Measurements from ENCODE around the gene CORIN. TPM values are rescaled to one million over a fixed set of nuclear protein-coding genes. Genes with fewer than 3 reads are reported as not detected.

CORIN gene
- total RNA-seq, 6 experiments from 2014 or later = 0.12 to 0.44 (median 0.16) TPM; not detected in 1

DNA sequence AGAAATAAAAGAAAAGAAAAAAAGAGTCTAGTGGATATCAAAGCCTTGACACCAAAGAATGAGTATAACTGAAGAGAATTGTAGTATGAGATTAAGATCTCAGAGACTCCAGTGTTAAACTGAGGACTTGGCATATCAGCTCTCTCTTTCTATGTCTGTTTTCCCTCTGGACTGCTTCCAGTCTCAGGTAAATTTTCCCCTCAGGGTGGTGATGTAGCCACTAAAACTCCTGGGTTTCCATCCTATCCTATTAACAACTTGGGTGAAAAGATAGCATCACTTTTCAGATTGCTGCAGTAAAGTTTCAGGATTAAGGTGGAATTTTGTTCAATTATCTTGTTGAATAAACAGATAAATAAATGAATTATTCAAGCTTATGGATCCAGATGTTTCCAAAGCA is 267.1 kb downstream of the CORIN start:
- H3K36me3 ChIP-seq = peaks cover 0 to 8% (median under 1%) of the 10 kb centered on the region in 4 donors
- H3K4me1 ChIP-seq = peaks cover 0 to 12% (median 0%) of the 10 kb centered on the region in 4 donors
- intact Hi-C loops (cut with DNase I) = no loop called here
- no peak overlapping the region for H3K27ac ChIP-seq
- no peaks in the 10 kb centered on the region for H3K27me3 ChIP-seq
- H3K4me3 ChIP-seq = no peak overlapping the region
- no peak for ATAC-seq
- DNase-seq = no peak
- H3K9me3 ChIP-seq = no peaks in the 10 kb centered on the region
- TF ChIP-seq, protein P1, sequence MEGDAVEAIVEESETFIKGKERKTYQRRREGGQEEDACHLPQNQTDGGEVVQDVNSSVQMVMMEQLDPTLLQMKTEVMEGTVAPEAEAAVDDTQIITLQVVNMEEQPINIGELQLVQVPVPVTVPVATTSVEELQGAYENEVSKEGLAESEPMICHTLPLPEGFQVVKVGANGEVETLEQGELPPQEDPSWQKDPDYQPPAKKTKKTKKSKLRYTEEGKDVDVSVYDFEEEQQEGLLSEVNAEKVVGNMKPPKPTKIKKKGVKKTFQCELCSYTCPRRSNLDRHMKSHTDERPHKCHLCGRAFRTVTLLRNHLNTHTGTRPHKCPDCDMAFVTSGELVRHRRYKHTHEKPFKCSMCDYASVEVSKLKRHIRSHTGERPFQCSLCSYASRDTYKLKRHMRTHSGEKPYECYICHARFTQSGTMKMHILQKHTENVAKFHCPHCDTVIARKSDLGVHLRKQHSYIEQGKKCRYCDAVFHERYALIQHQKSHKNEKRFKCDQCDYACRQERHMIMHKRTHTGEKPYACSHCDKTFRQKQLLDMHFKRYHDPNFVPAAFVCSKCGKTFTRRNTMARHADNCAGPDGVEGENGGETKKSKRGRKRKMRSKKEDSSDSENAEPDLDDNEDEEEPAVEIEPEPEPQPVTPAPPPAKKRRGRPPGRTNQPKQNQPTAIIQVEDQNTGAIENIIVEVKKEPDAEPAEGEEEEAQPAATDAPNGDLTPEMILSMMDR (IDR thresholded peaks at IDR 0.05) = no peak
- TF ChIP-seq POLR2A (IDR thresholded peaks at IDR 0.05) = no peak

DNA sequence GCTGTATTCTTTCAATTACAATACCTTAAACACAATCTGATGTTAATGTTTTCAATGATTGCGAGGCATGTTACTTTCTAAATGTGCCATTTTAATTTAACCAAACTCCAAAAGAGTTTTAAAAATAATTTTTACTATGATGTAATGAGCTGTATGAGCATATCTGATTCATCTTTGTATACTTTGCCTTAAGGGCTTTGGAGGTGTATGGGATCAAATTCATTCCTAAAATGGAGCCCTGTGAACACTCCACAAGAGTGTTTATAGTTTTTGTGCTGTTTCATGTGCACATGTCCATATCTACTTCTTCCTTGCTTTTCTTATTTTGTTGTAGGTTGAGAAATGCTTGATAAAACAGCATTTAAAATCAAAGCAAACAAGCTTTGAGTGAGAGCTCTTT is 270.4 kb downstream of the CORIN start:
- ATAC-seq (no peak), DNase-seq (no peak)
- whole genome bisulfite sequencing (ENCODE audit: insufficient coverage, low coverage, low lambda C conversion rate, missing lambda C conversion rate) = 100% methylated on average over 1 of the region's 1 CpG
- Histone ChIP-seq H3K36me3 (no peaks in the 10 kb centered on the region), H3K27ac (no peak overlapping the region), H3K4me3 (no peak overlapping the region), H3K9me3 (no peaks in the 10 kb centered on the region), H3K27me3 (no peaks in the 10 kb centered on the region), H3K4me1 (peaks cover 0 to 19% (median 3%) of the 10 kb centered on the region in 4 donors)
- intact Hi-C loops (cut with DNase I) = no loop called here
- no peak for TF ChIP-seq POLR2A (IDR thresholded peaks at IDR 0.05)
- TF ChIP-seq, protein P1 (IDR thresholded peaks at IDR 0.05) = no peak

DNA sequence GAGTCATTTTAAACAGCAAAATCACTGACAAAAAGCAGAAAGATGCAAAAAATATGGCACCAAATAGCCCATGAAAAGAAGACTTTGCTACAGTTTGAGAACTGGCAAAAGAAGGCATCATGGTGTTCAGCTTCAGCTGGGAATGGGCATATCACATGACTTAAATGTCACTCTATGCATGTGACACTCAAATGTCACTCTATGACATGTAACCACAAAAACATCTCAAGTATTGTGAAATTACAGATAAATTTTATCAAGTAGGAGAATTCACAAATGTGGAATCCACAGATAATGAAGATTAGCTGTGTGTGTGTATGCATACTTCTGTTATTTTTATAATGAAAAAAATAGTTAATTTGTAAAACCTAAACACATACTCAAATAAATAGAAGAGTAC is 270.9 kb downstream of the CORIN start:
- peaks cover 0 to 19% (median 3%) of the 10 kb centered on the region in 4 donors for H3K4me1 ChIP-seq
- intact Hi-C loops (cut with DNase I) = no loop called here

DNA sequence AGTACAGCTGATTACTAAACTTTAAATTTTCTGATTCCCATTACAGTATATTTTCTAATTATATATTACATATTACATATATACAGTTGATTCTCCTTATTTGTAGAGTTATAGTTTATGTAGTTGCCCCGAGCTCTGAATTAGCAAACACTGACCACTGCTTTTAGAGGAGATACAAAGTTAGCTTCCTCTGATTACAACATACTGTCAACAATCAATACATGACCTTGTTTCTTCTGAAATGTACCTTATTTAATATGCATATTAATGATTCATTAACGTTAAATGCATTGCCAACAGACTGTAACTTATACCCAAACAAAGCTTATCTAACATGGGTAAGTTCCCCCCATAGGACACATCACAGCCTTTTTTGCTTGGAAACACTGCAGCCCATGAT is 271.3 kb downstream of the CORIN start:
- peaks cover 0 to 19% (median 3%) of the 10 kb centered on the region in 4 donors for H3K4me1 ChIP-seq
- no peak for DNase-seq
- no peak overlapping the region for H3K27ac ChIP-seq
- H3K36me3 ChIP-seq = no peaks in the 10 kb centered on the region
- no peaks in the 10 kb centered on the region for H3K9me3 ChIP-seq
- intact Hi-C loops (cut with DNase I) = no loop called here
- H3K4me3 ChIP-seq = no peak overlapping the region
- H3K27me3 ChIP-seq = no peaks in the 10 kb centered on the region
- ATAC-seq = peak; percentile 51 to 82 (median 73)
- TF ChIP-seq, protein P1 (IDR thresholded peaks at IDR 0.05) = no peak
- no peak for TF ChIP-seq POLR2A (IDR thresholded peaks at IDR 0.05)
- 27% methylated on average over 2 of the region's 2 CpGs for WGBS (ENCODE audit: insufficient coverage, low coverage, low lambda C conversion rate, missing lambda C conversion rate)

More for the DNA sequence above, 270.9 kb downstream of the CORIN start:
- H3K36me3 ChIP-seq = no peaks in the 10 kb centered on the region
- ATAC-seq (peak in 3 of 4 donors; percentile 14 to 51 (median 16)), DNase-seq (no peak)
- H3K27me3 ChIP-seq = no peaks in the 10 kb centered on the region
- no peaks in the 10 kb centered on the region for H3K9me3 ChIP-seq
- H3K4me3 ChIP-seq = no peak overlapping the region
- no peak overlapping the region for H3K27ac ChIP-seq
- TF ChIP-seq, protein P1 (IDR thresholded peaks at IDR 0.05) = no peak
- no peak for TF ChIP-seq POLR2A (IDR thresholded peaks at IDR 0.05)

DNA sequence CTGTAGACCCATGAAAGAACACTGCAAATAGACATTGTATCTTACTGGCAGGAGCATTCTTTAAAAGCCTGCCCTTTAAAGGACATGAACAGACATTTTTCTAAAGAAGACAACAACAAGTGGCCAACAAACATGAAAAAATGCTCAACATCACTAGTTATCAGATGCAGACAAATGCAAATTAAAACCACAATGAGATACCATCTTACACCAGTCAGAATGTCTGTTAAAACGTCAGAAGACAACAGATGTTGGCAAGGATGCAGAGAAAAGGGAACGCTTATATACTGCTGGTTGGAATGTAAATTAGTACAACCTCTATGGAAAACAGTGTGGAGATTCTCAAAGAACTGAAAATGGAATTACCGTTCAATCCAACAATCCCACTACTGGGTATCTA is 275.6 kb downstream of the CORIN start:
- 59% methylated on average over 3 of the region's 3 CpGs for WGBS (ENCODE audit: insufficient coverage, low coverage, low lambda C conversion rate, missing lambda C conversion rate)
- TF ChIP-seq, protein P1 (IDR thresholded peaks at IDR 0.05) = no peak
- no peak for TF ChIP-seq POLR2A (IDR thresholded peaks at IDR 0.05)
- Histone ChIP-seq H3K4me1 (peaks cover 0 to 19% (median 5%) of the 10 kb centered on the region in 4 donors), H3K36me3 (peaks cover 0 to 4% (median 0%) of the 10 kb centered on the region in 4 donors), H3K27me3 (no peaks in the 10 kb centered on the region), H3K4me3 (no peak overlapping the region), H3K9me3 (no peaks in the 10 kb centered on the region), H3K27ac (no peak overlapping the region)
- no peak for DNase-seq
- intact Hi-C loops (cut with DNase I) = no loop called here
- no peak for ATAC-seq
